Stimulated activated CD4-positive, alpha-beta T cell treated with anti-CD3 and anti-CD28 coated beads, Interleukin-4, amount 100 ng/mL, for 24 hours (primary cell): ENCODE results near the gene PRKAG1.

Source experiments
- DNase-seq: peaks from one replicate; pipeline ENCODE4 v3.0.0-alpha.2; 2020

The PRKAG1 gene

DNA sequence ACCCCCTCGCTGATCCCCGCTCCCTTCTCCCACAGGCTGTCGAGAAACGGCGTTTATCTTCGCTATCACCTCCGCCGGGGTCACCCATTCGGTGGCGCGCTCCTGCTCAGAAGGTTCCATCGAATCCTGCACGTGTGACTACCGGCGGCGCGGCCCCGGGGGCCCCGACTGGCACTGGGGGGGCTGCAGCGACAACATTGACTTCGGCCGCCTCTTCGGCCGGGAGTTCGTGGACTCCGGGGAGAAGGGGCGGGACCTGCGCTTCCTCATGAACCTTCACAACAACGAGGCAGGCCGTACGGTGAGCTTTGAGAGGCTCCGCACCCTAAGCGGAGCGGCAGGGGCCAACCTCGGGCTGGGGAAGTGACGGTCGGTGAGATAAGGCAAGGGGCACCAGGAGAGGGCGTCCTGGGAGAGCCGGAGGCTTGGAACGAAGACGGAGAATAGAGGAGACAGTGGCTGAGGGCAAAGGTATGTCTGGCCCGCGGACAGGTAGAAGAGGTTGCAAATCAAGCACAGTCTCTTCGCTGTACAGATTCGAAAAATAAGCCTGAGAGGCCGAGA, 38.1 kb downstream of the PRKAG1 start:
- DNase-seq = peak; percentile 24

DNA sequence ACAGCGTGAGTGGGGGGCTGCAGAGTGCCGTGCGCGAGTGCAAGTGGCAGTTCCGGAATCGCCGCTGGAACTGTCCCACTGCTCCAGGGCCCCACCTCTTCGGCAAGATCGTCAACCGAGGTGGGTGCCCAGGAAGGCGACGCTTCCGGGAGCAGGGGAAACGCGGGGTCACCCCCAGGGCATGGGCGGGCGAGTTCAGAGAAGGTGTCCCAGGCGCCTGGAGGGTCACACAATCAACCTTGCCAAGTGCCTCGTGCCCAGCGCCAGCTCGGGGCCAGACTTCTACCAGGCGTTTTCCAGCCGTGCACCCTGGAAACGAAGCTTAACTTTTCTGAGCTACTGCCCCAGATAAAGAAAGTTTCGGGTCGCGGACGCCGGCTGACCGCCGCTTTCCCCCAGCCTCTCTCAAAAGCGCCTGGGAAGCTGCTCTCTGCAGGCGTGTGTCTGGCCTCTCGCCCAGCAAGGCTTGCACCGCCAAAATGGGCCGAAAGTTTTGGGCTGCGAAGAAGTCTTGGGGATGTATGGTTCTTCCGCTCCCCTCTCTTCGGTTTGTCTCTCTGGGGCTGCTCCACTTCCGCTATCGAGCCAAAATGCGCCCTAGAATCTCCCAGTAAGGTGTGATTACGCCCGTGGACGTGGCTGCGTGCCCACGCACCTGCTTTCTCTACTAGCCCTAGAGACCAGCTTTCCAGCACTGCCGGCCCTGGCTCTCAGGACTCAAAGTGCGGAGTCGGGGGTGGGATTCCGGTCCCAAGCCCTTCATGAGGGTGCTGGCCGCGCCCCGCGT, 38.8 kb downstream of the PRKAG1 start:
- peak; percentile 26 for DNase-seq

DNA sequence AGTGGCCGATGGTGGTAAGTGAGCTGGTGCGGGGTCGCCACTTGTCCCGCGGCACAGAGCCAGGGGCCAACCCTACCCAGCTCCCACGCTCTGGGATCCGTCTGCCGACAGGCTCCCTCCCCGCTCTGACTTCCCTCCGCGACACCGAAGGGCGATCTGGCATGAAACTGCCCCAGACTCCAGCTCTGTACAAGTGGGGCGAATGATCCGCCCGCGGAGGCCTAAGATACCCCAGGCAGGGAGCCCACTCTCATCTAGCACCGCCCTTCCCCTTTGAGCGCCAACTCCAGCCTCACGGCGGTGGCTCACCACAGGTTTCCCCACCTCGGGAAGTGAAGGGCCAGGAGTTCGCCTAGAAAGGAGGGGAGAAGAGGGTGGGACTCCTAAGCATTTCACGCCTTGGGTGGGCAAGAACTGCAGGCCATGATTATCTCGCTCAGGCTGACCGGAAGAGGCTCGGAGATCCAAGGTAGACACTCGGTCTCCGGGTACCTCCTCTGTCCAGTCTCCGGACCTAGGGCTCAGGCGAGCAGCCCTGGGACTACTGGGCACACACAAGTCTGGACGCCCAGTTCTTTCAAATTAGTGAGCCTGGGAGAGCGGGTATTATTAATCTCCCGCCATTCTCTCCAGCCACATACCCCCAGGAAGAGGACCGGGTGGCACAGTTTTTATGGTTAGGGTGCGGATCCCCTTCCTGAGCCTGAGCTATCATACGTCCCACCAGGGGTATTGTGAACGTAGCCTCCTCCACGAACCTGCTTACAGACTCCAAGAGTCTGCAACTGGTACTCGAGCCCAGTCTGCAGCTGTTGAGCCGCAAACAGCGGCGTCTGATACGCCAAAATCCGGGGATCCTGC, 39.6 kb downstream of the PRKAG1 start:
- peak; percentile 13 for DNase-seq

DNA sequence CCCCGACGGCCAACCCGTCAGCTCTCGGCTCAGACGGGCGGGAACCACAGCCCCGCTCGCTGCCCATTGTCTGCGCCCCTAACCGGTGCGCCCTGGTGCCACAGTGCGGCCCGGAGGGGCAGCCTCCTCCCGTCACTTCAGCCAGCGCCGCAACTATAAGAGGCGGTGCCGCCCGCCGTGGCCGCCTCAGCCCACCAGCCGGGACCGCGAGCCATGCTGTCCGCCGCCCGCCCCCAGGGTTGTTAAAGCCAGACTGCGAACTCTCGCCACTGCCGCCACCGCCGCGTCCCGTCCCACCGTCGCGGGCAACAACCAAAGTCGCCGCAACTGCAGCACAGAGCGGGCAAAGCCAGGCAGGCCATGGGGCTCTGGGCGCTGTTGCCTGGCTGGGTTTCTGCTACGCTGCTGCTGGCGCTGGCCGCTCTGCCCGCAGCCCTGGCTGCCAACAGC, 40.3 kb downstream of the PRKAG1 start, which contains the start of gene WNT1:
WNT1 (plus strand) TSS at position 32 of the 450 bp plus-strand sequence; CDS start at position 361, 329 bp downstream.
- no peak for DNase-seq

DNA sequence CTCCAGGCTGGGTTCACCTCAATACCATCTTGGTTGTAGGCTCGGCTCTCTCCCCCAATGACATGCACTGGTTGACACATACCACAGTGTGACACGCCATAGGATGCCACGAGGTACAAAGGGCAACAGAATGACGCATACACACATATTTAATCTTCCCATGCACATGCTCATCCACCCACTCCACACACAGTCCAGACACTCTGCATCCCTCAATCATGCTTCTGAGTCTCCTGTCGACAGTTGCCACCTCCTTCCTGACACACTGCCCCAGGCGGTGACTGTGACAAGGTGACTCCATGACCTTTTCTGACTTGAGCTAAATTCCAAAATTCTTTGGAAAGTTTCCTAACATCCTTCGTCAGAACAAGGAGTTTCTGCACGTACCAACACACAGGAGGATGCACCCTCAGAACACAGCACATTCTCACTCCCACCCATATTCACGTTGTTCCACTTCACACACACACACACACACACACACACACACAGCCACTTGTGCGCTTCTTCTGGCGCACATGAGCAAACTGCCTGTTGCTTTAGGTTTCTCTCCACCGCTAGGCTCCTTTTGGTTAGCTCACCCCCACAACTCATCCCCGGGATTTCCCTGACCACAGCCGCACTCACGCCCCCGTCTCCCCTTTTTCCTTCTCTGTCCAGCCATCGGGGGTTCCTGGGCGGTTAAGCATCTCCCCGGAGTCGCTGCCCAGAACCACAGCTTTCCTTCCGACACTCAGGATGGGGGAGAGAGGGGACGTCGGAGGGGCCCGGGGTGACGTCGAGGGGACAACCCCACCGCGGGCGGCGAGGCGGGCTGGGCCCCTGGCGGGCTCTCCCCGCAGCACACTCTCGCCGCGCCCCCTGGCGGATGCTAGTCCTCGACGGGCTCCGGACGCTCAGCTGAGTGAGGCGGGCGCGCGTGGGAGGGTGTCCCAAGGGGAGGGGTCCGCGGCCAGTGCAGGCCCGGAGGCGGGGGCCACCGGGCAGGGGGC, 41.0 kb downstream of the PRKAG1 start:
- DNase-seq = peak; percentile 82

DNA sequence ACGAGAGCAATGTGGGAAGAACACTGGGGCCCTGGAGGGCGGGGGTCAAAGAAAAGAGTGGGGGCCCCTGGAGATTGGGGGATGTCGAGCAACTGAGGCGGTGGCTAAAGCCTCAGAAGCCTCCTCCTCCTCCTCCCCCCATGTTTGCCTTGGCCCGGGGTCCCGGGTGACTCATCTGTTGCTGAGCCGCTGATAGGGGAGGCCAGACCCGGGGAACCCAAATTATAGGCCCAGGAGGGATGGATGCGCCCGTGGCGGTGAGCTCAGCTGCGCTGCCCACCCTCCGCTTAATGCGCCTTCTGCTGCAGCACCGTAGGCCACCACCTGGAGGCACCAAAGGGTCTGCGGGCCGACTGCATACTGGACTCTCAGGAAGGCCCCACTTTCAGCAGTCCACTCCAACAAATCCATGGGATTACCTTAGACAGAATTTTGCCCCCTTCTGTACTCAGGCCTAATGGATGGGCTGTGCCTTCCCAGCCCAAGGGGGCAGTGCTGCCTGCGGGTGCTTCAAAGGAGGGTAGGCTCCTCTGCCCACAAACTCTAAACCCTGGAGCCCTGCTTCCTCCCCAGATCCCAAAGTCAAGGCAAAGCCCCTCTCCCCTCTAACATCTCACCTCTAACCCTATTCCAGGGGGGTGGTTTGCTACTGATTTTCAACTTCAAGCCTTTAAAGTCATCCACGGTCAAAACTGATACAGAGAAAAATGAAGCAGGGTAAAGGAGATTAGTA, 44.5 kb downstream of the PRKAG1 start:
- peak; percentile 37 for DNase-seq

DNA sequence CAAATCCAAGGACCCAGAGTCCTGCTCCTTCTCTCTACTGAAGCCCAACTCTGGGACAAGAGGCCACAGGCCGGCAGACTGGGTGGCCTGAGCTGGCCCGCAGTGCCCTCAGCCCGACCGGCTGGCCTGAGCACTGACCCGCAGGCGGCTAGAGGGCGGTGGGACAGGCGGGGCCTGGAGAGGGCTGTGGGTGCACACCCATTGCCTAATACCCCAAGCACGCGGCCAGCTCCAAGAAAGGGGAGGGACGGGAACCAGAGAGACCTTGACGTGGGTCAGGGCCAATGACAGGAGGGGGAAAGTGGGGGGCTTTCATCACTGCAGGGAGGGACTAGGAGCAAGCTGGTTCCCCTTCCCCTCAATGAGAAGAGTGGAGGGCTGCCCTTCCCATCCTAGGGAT, 45.0 kb downstream of the PRKAG1 start:
- DNase-seq = no peak

DNA sequence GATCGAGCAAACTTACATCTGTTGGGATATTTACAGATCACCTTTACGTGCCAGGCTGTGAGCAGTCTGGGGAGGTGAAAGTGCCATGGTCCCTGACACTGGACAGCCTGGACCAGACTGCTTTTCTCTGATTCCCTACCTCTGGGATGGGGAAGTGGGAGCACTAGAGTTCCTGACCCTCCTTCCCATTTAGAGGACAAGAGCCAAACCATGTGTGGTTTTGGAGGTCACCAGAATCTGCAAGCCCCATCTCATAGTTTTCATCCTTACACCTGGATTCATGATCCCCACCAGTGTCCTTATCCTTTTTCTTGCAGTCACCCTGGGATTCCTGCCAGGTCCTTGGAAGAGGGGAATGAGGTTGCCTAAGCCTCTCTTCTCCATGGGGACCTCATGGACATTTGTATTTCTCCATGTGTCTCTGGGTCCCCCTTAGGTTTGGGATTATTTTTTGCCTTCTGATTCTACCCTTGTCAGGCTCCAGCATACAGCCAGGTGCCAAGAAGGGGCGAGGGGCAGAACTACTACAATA, 45.6 kb downstream of the PRKAG1 start:
- DNase-seq = no peak

DNA sequence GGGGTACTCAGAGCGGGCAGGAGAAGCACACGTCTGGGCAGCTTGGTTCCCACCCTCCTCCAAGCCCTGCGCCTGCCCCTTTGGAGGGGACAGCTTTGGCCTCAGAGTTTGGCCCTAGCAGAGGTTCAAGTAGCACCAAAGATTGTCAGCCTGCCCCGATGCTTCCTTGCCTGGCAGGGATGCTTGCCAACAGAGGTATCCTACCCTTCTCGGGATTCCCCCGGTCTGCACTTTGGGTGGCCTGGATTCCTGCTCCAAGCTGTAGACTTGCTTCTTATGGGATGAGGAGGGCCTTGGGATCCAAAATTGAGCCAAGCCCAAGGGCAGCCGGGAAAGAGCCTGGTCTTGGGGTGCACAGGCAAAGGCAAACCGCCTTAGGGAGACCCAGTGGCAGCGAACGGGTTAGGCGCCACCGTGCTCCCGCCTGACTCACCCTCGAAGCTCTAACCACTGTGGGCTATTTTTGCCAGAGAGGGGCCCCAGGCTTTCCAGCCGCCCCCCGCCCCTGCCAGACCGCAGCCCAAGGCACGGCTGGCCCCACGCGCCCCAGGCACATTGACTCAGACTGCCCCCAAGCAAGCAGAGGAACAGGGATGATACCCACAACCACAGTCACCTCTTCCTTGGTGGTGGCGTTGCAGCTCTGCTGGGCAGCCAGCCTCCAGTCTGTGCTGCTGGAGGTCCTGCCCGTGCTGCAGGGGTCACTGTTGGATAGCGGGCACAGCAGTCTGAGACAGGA, 46.2 kb downstream of the PRKAG1 start:
- DNase-seq = peak; percentile 35

DNA sequence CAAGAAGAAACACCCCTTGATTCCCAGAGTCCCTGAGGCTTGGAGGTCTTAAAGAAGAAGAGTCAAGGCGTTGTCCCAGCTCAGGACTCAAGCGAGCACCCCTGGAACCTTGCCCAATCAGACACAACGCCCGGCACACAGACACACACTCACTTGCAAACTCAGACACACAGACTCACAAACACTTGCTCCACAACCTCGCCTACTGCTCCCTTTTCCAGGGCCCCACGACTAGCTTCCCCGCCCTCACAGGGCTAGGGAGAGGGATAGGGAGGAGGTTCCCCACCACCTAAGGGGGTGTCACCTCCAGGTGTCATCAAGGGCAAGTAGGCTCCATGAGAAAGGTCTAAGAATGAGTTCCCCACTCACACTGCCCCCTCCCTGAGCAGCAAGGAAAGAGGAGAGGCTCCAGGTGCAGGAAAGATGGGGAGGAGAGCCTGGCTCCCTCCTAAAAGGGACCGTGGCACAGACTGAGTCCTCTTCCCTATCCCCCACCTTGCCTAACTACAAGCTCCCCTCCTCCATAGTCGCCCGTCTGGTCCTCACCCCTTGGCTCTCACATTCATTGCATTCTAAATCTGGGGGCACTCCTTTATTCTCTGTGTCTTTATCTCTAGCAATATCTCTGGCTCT, 47.8 kb downstream of the PRKAG1 start:
- DNase-seq = no peak

DNA sequence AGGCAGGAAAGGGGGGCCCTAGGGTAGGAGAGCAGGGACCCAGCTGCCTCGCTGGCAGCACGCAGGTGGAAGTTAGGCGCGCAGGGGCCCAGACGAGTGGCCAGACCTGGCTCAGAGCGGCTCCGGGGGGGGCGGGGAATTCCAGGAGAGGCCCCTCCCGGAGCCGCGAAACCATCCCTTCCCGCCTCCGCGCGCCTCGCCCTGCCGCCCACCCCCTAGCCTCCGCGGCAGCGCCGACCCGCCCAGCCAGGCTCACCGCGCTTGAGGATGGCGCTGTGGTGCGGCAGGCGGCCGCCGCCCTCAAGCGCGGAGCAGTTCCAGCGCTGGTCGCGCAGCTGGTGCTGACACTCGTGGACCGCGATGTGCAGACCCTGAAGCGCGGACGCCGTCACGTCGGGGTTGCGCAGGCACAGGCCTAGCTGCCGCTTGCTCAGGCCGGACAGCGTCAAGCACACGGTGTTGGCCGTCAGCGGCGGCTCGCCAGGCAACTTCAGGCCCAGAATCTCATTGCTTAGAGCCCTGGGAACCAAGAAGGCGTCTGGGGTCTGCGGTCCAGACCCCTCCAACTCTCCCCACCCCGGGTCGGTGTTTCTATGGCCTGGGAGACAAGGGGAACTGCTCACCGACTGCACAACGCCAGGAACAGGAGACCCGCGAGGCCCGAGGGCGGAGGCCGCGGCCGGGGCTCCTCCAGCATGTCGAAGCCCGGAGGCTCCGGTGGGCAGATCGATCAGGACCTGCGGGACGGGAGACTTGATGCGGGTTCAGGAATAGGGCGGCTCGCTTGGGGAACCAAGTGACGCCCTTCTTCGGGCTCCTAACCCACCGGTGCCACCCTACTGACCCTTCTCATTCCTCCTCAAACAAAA, 48.5 kb downstream of the PRKAG1 start:
- peak; percentile 34 for DNase-seq

DNA sequence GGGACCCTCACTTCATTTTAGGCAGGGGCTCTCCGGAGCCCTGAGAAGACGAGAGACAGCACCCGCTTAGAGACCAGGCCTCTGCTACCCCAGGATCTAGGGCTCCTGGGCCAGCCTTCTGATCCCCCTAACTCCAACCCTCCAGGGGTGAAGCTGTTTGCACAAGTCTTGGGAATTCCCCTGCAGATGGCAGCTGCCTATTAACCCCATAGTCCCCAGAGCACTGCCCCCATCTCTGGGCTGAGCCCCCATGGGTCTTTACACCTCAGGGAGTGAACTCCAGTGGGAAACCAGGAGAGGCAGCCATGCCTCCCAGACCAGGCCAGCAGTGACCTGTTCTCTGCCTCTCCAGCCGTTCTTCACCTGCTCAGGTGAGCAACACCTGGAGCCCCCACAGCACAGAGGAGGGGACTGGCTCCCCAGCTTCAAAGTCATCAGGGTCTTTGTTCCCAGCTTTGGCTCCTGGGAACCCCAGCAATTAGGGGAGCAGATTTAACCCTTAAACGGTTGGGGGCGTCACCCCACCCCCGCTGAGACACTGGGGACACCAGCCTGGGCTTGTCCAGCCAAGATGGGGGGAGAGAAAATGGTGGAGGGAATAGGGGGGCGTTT, 49.3 kb downstream of the PRKAG1 start:
- no peak for DNase-seq

DNA sequence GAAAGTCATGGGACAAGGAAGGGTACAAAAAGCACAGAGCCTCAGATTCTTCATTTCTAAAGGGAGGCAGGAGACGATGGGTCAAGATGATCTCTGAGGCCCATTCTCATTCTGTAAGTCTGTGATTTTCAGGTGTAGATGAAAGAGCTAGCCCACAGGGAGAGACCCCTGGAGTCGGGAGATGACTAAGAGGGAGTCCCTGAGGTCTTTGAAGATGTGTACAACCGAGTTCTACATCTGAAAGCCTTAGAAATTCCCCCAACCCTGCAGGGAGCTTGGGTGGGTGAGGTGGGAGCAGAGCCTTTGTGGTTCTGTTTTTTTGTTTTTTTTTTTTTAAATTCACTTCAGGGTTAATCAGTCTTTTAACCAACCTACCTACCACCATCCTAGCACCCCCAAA, 50.1 kb downstream of the PRKAG1 start:
- no peak for DNase-seq

DNA sequence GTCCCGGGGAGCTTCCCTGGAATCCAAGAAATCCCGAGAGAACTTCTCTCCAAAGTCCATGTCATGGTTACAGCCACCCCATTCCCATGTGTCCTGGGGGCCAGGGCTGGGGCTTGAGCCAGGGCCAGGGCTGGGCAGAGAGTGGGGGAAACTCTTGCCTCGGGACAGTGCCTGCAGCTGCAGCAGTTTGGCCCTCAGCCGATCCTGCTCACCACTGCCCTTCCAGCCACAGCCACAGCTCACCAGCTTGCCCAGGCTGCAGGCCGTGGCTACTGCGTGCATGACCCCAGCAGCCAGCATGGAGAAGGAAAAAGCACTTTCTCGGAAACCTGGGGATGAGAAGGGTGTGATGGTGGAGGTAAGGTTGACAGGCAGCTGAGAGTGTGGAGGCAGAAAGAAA, 50.6 kb downstream of the PRKAG1 start:
- DNase-seq = no peak

DNA sequence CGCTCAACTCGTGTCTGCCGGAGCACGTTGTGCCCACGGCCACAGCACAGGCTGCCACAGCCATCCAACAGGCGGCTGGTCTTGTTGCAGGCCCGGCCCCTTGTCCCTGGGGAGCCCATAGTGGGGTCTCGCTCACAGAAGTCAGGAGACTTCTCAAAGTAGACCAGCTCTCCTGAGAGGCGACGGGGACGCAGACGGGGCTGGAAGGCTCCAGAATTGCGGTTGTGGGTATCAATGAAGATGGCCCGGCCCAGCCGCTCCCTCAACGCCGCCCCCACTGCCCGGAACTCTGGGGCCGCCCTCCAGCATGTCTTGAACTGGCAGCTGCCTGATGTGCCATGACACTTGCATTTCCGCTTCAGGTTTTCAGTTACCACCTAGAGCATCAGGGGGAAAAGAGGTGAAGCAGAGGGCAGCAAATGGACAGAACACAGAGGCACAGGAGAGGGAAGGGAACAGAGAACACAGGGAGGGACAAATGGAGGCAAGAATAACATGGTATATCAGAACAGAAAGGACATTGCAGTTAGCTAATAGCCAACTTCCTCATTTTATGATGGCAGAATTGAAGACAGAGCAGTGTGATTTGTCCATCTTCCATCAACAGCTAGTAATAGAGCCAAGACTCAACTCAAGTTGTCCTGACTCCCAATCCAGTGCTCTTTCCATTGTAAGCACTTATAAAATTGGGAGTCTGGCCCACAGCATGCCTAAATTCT, 52.2 kb downstream of the PRKAG1 start:
- no peak for DNase-seq

DNA sequence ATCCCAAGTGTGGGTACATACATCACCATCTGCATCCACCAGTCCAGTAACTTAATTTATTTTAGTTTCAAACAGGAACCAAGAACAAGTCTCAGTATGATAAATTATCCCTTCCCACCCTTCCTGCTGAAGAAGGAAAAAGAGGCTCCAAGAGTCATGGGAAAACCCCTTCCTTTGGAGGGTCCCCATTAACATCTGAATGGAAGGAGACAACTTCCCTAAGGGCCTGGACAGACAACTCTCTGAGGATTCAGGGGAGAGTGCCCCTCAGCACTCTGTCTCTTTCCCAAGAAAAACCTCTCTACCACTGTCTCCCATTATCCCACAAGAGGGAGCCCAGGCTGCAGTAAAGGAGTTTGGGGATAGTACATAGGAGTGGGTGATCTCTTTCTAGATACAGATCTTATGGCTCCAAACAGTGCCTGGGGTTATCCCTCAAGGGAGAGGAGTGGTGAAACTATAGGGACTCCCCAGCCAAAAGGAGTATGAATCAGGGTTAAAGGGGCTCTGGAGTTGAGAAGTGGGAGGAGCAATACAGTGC, 53.2 kb downstream of the PRKAG1 start:
- DNase-seq = no peak

DNA sequence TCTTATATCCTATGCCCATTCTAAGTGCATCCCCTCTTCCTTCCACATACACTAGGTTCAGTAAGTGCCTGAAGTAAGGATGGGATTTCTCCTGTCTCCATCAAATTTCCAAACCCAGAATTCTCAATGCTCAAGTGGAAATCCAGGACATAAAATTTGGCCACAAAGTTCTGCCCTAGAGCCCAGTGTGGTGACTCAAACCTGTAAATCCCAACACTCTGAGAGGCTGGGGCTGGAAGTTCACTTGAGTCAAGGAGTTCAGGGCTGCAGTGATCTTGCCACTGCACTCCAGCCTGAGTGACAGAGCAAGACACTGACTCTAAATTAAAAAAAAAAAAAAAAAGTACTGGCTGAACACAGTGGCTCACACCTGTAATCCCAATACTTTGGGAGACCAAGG, 56.8 kb downstream of the PRKAG1 start:
- DNase-seq = no peak

DNA sequence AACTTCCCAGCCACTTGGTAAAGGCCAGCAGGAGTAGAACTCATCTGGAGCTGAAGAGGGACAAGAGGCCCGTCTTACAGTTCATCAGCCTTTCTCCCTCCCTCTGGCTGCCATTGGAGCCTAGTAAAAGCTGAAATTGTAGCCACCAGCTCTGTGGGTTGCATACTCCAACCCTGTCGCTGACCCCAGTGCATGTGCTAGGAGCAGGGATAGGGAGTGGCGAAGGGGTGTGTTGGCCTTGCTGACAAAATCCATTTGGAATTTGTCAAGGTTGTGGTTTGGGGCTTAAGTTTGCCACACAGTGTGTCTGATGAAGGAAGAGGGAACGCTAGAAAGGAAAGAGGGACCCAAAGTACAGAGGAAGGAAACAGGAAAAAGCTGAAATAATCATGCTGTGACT, 57.2 kb downstream of the PRKAG1 start:
- no peak for DNase-seq
